Mononuclear cell (primary cell): ENCODE measurements around the gene KAZN. TPM values are rescaled to one million over a fixed set of nuclear protein-coding genes. Genes with fewer than 3 reads are reported as not detected.

ENCODE experiments used
- H3K27me3 ChIP-seq: 2 replicates; pipeline ENCODE4 v1.6.0; 2011; ENCODE audit warnings: low read length, control low read depth; ENCODE audit not compliant: insufficient read depth
- H3K4me1 ChIP-seq: 2 replicates; pipeline ENCODE4 v1.5.1; 2011; ENCODE audit warnings: mild to moderate bottlenecking, low read length, control low read depth; ENCODE audit not compliant: insufficient read depth
- H3K4me3 ChIP-seq: 2 replicates; pipeline ENCODE4 v1.5.1; 2011; ENCODE audit warnings: mild to moderate bottlenecking, low read length, moderate library complexity
- H3K9me3 ChIP-seq: 2 replicates; pipeline ENCODE4 v1.5.1; 2011; ENCODE audit warnings: low read depth, mild to moderate bottlenecking, control low read depth, low read length
- total RNA-seq: library from RNA; depleted of rRNA; stranded (reverse); fragments of >200 nt; gene quantifications from one replicate; pipeline ENCODE4 v1.2.3, GENCODE V29; 2012

The KAZN gene
- total RNA-seq, 1 donor = 0.31 TPM

DNA sequence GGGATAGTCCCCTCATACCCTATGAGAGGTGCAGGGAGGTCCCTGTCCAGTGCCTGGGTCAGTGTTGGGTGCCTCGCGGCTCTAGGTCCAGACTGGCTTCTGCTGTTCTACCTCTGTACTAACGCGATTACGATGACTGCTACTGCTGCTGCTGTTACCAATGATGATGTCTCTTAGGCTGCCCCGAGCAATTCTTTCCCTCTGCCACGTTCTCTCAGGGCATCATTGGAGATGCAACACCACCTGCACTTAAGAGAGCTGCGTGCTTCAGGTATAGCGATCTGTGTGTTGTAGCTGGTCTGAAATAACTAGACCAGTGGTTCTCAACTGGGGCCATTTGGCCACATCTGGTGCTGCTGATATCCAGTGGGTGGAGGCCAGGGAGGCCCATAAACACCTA is 36.9 kb downstream of the KAZN start:
- Histone ChIP-seq H3K4me1 (no peaks in the 10 kb centered on the region), H3K9me3 (no peaks in the 10 kb centered on the region), H3K27me3 (no peaks in the 10 kb centered on the region), H3K4me3 (no peak overlapping the region)

DNA sequence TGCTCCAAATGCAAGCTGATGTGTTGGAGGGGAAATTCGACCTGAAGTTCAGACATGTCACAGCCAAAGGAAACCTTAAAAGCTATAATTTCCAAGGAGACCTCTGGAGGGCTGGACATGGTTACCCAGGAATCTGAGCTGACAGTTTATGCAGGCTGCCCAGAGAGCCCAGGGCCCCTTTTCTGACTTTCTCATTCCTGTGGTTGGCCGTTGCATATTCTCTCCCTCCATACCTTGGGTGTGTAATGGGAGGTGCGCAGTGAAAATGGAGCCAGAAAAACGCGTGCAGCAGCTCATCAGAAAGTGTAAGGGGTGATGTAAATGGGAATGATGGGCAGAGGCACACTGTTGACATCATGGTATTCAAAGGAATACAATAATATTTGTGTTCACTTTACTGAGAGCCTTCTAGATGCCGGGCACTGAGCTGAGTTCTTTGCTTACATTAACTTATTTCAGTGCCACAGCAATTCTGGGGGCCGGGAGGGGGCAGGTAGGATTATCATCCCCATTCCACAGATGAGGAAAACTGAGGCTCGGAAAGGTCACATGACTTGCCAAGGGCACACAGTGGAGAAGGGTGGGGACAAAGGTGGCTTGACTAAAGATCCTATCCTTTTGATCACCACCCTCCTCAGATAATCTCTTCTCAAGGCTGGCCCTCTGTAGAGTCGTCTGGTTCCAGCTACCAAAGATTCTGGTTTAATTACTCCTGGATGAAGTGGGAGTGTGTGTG is 38.6 kb downstream of the KAZN start:
- H3K4me1 ChIP-seq = no peaks in the 10 kb centered on the region
- H3K4me3 ChIP-seq = no peak overlapping the region
- H3K27me3 ChIP-seq = no peaks in the 10 kb centered on the region
- no peaks in the 10 kb centered on the region for H3K9me3 ChIP-seq

GRCh38 chr1:14639291-14640050 is 41.0 kb downstream of the KAZN start:
- Histone ChIP-seq H3K4me3 (no peak overlapping the region), H3K27me3 (no peaks in the 10 kb centered on the region), H3K4me1 (no peaks in the 10 kb centered on the region), H3K9me3 (no peaks in the 10 kb centered on the region)

GRCh38 chr1:14642712-14643111 is 44.2 kb downstream of the KAZN start:
- Histone ChIP-seq H3K4me1 (no peaks in the 10 kb centered on the region), H3K4me3 (no peak overlapping the region), H3K27me3 (no peaks in the 10 kb centered on the region), H3K9me3 (no peaks in the 10 kb centered on the region)

DNA sequence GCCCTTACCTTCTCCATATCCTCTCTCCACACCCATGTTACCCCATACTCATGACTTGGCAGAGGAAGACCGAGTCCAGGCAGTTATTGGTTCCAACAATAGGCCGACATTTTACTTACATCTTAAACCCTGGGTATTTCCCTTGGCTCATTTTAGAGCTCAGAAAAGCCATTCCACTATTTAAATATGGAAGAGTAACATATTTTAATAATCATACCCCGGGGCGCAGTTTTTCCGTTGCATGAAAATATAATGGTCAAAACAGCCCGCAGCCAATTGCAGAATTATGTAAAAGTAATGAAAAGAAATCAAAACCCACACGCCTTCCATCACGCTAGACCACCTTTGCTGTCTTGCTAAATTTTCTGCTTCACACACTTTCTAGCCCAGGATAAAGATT is 48.5 kb downstream of the KAZN start:
- no peaks in the 10 kb centered on the region for H3K9me3 ChIP-seq
- H3K4me3 ChIP-seq = no peak overlapping the region
- no peaks in the 10 kb centered on the region for H3K27me3 ChIP-seq
- H3K4me1 ChIP-seq = no peaks in the 10 kb centered on the region

GRCh38 chr1:14647777-14648176 is 49.3 kb downstream of the KAZN start:
- no peak overlapping the region for H3K4me3 ChIP-seq
- H3K9me3 ChIP-seq = no peaks in the 10 kb centered on the region
- H3K27me3 ChIP-seq = no peaks in the 10 kb centered on the region
- H3K4me1 ChIP-seq = no peaks in the 10 kb centered on the region

- H3K4me3 ChIP-seq = no peak overlapping the region
- H3K27me3 ChIP-seq = no peaks in the 10 kb centered on the region
- H3K9me3 ChIP-seq = no peaks in the 10 kb centered on the region
- no peaks in the 10 kb centered on the region for H3K4me1 ChIP-seq
Observed at GRCh38 chr1:14648391-14648790, 49.9 kb downstream of the KAZN start.

- Histone ChIP-seq H3K27me3 (no peaks in the 10 kb centered on the region), H3K9me3 (no peaks in the 10 kb centered on the region), H3K4me1 (no peaks in the 10 kb centered on the region), H3K4me3 (no peak overlapping the region)
Observed at GRCh38 chr1:14648896-14649855, 50.7 kb downstream of the KAZN start.

DNA sequence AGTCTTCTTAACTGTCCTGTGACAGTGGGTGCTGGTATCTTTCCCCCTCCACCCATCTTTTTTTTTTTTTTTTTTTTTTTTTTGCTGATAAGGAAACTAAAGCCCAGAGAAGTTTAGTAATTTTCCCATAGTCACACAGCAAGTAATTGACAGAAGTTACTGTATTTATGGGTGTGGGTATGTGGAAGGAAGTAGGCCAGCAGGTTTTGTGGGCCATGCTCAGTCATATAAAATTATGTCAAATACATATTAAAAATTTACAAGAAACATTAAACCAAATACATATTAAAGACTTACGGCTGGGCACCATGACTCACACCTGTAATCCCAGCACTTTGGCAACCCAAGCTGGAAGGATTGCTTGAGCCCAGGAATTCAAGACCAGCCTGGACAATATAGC is 51.5 kb downstream of the KAZN start:
- Histone ChIP-seq H3K27me3 (no peaks in the 10 kb centered on the region), H3K9me3 (no peaks in the 10 kb centered on the region), H3K4me3 (no peak overlapping the region), H3K4me1 (no peaks in the 10 kb centered on the region)

DNA sequence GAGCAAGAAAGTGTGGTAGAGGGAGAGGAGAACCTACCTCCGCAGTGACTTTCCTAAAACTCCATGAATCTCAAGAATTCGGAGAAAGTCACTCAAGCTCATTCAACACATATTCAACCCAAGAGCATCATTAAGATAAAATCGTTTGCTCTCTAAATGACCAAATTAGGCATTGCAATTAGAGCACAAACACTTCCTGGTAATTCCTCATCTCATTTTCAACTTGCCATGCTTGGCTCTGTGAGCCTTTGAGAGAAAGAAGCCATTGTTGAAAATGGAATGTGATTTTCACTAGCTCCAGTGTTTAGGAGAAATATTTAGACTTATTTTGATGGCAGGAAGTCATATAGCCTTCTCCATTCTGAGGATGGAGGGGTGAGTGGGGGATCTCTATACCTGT is 52.5 kb downstream of the KAZN start:
- no peaks in the 10 kb centered on the region for H3K4me1 ChIP-seq
- no peaks in the 10 kb centered on the region for H3K27me3 ChIP-seq
- no peaks in the 10 kb centered on the region for H3K9me3 ChIP-seq
- no peak overlapping the region for H3K4me3 ChIP-seq

DNA sequence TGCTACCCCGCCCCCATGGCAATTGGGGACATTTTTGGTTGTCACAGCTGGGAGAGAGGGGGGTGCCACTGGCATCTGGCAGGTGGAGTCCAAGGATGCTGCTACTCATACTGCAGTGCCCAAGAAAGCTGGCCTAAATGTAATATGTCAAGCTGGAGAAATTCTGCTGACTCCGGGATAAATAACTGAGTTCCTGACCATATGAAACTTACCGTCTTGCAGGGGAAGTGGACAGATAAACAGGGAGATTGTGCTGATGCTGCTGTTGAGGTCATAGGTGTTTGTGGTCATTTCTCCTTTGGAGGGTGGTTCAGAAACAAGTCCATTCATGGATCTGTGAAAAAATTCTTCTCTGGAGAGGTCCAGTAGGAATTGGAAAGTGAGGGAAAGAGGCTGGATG is 54.4 kb downstream of the KAZN start:
- Histone ChIP-seq H3K27me3 (no peaks in the 10 kb centered on the region), H3K9me3 (no peaks in the 10 kb centered on the region), H3K4me3 (no peak overlapping the region), H3K4me1 (no peaks in the 10 kb centered on the region)

GRCh38 chr1:14653461-14653960 is 55.0 kb downstream of the KAZN start:
- Histone ChIP-seq H3K4me3 (no peak overlapping the region), H3K27me3 (no peaks in the 10 kb centered on the region), H3K9me3 (no peaks in the 10 kb centered on the region), H3K4me1 (no peaks in the 10 kb centered on the region)

DNA sequence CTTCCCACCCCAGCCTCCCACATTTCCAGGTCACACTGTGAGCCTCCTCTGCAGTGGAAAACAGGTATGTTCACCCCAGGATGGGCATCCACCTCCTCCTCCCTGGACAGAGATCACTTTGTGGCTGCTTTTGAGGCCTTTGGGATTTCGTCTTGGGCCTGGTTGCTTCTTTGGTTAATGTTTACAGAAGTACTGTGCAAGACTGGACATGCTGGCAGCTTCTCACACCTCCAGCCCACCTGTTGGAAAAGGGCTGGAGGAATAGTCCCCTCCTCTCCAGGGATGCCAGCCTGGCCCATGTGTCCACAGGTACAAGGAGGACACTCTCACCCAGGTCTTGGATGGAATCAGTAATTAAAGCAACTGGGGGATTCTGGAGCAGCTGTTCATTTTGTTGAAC is 56.1 kb downstream of the KAZN start:
- no peaks in the 10 kb centered on the region for H3K27me3 ChIP-seq
- no peak overlapping the region for H3K4me3 ChIP-seq
- H3K9me3 ChIP-seq = no peaks in the 10 kb centered on the region
- no peaks in the 10 kb centered on the region for H3K4me1 ChIP-seq

- H3K9me3 ChIP-seq = no peaks in the 10 kb centered on the region
- no peak overlapping the region for H3K4me3 ChIP-seq
- no peaks in the 10 kb centered on the region for H3K4me1 ChIP-seq
- no peaks in the 10 kb centered on the region for H3K27me3 ChIP-seq
Observed at GRCh38 chr1:14655385-14655784, 56.9 kb downstream of the KAZN start.

DNA sequence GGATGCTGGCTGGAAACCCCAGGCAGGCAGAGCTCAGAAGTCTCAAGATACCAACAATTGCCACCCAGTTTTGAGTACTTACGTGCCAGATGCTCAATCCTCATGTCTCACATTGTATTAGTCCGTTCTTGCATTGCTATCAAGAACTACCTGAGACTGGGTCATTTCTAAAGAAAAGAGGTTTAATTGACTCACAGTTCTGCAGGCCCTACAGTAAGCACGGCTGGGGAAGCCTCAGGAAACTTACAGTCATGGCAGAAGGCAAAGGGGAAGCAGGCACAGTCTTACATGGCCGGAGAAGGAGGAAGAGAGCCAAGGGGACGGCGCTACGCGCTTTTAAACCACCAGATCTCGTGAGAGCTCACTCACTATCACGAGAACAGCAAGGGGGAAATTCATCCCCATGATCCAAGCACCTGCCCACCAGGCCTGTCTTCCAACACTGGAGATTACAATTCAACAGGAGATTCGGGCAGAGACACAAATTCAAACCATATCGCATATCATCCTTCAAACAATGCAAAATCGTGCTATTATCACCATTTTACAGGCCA is 58.0 kb downstream of the KAZN start:
- H3K27me3 ChIP-seq = no peaks in the 10 kb centered on the region
- no peaks in the 10 kb centered on the region for H3K4me1 ChIP-seq
- H3K9me3 ChIP-seq = no peaks in the 10 kb centered on the region
- no peak overlapping the region for H3K4me3 ChIP-seq
